Right ventricle myocardium superior (tissue), 1 donor: ENCODE measurements around the gene GRID2. TPM values are rescaled to one million over a fixed set of nuclear protein-coding genes. Genes with fewer than 3 reads are reported as not detected.

Source experiments
- ATAC-seq: fragments of 200-7000 bp; cut with Tn5 transposase; one replicate; pipeline ENCODE4 v1.9.1; 2020; ENCODE audit warnings: mild to moderate bottlenecking; ENCODE audit not compliant: poor library complexity
- DNase-seq: peaks from one replicate; pipeline ENCODE4 v3.0.0-alpha.2; 2020
- intact Hi-C: fragments of 100-400 bp; cut with DNase I; formaldehyde crosslinking; loops from one replicate; pipeline ENCODE4 v1.11.2; 2022
- total RNA-seq: library from RNA; stranded (reverse); fragmentation: NEBNext Ultra II Directional; extraction: Animal tissue kit (Norgen Biotek cat#: 25700); gene quantifications from one replicate; pipeline ENCODE4 v1.2.1, GENCODE V29; 2021
- donor health status: DM: no; HTN: yes; CAD: no; lungs with severe emphysema.

The GRID2 gene
- total RNA-seq, 1 donor from 2014 or later = not detected

- DNase-seq (no peak), ATAC-seq (no peak)
- intact Hi-C loops = no loop called here
Observed at GRCh38 chr4:93760284-93760683, 1456.5 kb downstream of the GRID2 start.

- DNase-seq (no peak), ATAC-seq (no peak)
- intact Hi-C loops = no loop called here
Observed at GRCh38 chr4:93761286-93761685, 1457.5 kb downstream of the GRID2 start.

GRCh38 chr4:93764639-93765246 lies 1461.0 kb downstream of the GRID2 start:
- intact Hi-C loops = no loop called here
- ATAC-seq (no peak), DNase-seq (no peak)

- ATAC-seq = no peak
- DNase-seq = no peak
- intact Hi-C loops = no loop called here
Observed at GRCh38 chr4:93767917-93768316, 1464.2 kb downstream of the GRID2 start.

GRCh38 chr4:93770201-93770600 lies 1466.4 kb downstream of the GRID2 start:
- intact Hi-C loops = no loop called here
- ATAC-seq (no peak), DNase-seq (no peak)

GRCh38 chr4:93771640-93772411 lies 1468.1 kb downstream of the GRID2 start:
- ATAC-seq = no peak
- intact Hi-C loops = no loop called here
- no peak for DNase-seq

GRCh38 chr4:93772858-93773257 lies 1469.1 kb downstream of the GRID2 start:
- DNase-seq (no peak), ATAC-seq (no peak)
- intact Hi-C loops = no loop called here

- intact Hi-C loops = no loop called here
- ATAC-seq (no peak), DNase-seq (no peak)
Observed at GRCh38 chr4:93775551-93775950, 1471.8 kb downstream of the GRID2 start.

- DNase-seq = no peak
- no peak for ATAC-seq
- intact Hi-C loops = no loop called here
Observed at GRCh38 chr4:93776386-93777080, 1472.8 kb downstream of the GRID2 start.

GRCh38 chr4:93777081-93777460 lies 1473.3 kb downstream of the GRID2 start:
- intact Hi-C loops = no loop called here

GRCh38 chr4:93779228-93779627 lies 1475.5 kb downstream of the GRID2 start:
- intact Hi-C loops = no loop called here
- DNase-seq (no peak), ATAC-seq (no peak)

More at GRCh38 chr4:93777081-93777460, 1473.3 kb downstream of the GRID2 start:
- no peak for DNase-seq
- no peak for ATAC-seq

- intact Hi-C loops = no loop called here
- ATAC-seq (no peak), DNase-seq (no peak)
Observed at GRCh38 chr4:93780080-93780479, 1476.3 kb downstream of the GRID2 start.

- intact Hi-C loops = no loop called here
- ATAC-seq = no peak
- DNase-seq = no peak
Observed at GRCh38 chr4:93781198-93781597, 1477.4 kb downstream of the GRID2 start.

- ATAC-seq = no peak
- no peak for DNase-seq
- intact Hi-C loops = loop anchor here (5.0 kb wide), 1 partner anchor 341 kb away; no protein-coding TSS in a partner anchor
Observed at GRCh38 chr4:93786149-93786548, 1482.4 kb downstream of the GRID2 start.

GRCh38 chr4:93788712-93789111 lies 1484.9 kb downstream of the GRID2 start:
- ATAC-seq (no peak), DNase-seq (no peak)
- intact Hi-C loops = loop anchor here (5.0 kb wide), 1 partner anchor 339 kb away; no protein-coding TSS in a partner anchor

GRCh38 chr4:93791570-93792195 lies 1487.9 kb downstream of the GRID2 start:
- intact Hi-C loops = loop anchor here (10.0 kb wide), 1 partner anchor 463 kb away; no protein-coding TSS in a partner anchor
- DNase-seq (no peak), ATAC-seq (peak; percentile 74)

- ATAC-seq (no peak), DNase-seq (no peak)
- intact Hi-C loops = no loop called here
Observed at GRCh38 chr4:93802045-93802444, 1498.3 kb downstream of the GRID2 start.

GRCh38 chr4:93809773-93810172 lies 1506.0 kb downstream of the GRID2 start:
- intact Hi-C loops = no loop called here
- ATAC-seq = peak; percentile 94
- peak; percentile 46 for DNase-seq

GRCh38 chr4:93810340-93810992 lies 1506.7 kb downstream of the GRID2 start:
- peak; percentile 81 for ATAC-seq
- intact Hi-C loops = no loop called here

More at GRCh38 chr4:93810340-93810992, 1506.7 kb downstream of the GRID2 start:
- DNase-seq = no peak
